ENCODE data around the gene BCORL1.

BCORL1 gene

DNA sequence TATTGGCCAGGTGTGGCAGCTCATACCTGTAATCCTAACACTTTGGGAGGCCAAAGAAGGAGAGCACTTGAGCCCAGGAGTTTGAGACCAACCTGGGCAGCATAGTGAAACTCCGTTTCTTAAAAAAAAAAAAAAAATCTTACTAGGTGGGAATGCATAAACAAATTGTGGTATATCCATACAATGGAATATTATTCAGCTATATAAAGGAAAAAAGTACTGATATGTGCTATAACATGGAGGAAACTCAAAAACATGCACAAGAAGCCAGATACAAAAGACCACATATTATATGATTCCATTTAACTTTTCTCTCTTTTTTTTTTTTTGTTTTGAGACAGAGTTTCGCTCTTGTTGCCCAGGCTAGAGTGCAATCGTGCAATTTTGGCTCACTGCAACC lies 13.5 kb upstream of the BCORL1 start:
- no peak for DNase-seq

DNA sequence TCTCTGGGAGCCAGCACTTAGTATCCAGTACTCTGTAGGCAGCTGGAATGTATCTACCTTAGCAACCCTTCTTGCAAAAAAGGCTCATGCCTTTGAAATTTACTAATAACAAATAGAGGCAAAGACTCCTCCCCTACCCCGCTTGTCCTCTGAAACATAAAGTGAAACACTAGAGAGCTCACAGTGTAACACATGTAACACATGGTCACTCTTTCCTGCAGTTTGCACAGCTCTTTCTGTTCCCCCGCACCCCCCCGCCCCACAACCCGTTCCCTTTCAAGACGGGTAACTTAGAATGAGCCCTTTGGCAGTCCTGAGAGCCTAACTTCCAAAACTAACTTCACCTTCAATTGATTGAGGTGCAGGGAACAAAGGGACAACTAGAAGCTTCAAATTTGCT lies 6.0 kb upstream of the BCORL1 start:
- no peak for DNase-seq

- no peak for DNase-seq
These were observed 3.1 kb upstream of the BCORL1 start for GRCh38 chrX:129979207-129979920.

GRCh38 chrX:129980001-129980401 lies 2.4 kb upstream of the BCORL1 start:
- DNase-seq: no peak

GRCh38 chrX:129980540-129981199 lies 1.8 kb upstream of the BCORL1 start:
- no peak for DNase-seq

DNA sequence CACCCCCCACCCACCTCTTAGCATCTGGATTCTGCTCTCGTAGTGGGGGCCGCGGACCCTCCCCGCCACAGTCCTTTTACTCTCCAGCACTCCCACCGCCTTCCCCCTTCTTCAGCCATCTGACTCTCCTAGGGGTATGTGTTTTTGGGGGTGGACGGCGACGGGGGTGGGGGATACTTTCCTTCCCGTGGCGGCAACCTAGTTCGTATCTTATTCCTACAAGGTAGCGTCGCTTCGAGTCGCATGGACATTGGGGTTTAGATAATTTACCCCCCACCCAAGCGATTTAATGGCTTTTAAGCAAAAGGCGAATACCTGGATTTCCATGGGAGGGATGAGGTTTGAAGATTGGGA lies 1.3 kb upstream of the BCORL1 start:
- no peak for DNase-seq

DNA sequence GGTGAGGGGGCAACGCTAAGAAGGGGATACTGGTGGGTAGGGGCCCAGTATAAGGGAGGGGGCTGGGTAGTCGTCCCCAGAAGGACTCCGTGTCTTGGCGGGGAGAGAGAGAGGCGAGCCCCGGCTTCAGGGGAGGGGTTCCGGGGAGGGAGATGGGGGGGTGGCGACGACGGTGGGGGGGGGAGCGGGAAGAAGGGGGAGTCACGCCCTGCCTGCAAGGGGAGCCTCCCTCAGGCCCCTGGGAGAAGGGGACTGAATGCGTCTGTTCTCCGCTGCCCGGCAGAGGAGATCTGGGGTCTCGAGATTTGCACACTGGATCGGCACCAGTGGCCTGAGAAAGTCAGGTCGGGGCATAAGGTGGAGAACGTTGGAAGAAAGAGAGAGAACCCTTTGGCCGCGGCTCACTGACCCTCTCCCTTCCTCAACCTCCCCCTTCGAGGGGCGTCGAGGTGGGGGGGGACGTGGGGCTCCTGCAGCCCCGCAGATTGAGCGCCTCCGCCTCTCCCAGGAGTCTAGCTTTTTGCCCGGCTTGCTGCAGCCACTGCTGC lies 609 bp upstream of the BCORL1 start:
- no peak for DNase-seq

DNA sequence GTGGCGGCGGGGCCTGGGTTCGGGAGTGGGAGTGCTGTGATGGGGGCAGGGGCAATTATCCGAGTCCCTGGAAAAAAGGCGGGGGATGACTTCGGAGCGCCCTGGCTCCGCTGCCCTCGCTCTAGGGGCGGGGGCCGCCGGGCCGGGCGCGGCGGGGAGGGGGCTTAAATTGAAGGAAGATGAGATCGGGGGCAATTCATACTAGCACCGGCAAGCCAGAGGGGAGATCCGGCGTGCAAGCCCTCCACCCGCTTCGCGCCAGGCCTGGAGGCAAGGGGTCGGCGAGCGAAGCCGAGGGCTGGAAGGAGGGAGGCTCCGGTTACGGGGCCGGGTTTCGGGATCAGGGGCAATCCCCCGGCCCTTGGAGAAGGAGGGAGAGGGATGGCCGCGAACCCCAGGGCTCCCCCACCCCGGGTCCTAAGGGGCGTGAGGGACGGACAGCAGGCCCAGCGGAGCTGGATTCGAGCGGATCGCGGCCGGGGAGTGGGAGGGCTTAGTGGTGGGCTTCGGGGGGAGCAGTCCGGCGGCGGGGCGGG lies 1.2 kb downstream of the BCORL1 start:
- DNase-seq: no peak

DNA sequence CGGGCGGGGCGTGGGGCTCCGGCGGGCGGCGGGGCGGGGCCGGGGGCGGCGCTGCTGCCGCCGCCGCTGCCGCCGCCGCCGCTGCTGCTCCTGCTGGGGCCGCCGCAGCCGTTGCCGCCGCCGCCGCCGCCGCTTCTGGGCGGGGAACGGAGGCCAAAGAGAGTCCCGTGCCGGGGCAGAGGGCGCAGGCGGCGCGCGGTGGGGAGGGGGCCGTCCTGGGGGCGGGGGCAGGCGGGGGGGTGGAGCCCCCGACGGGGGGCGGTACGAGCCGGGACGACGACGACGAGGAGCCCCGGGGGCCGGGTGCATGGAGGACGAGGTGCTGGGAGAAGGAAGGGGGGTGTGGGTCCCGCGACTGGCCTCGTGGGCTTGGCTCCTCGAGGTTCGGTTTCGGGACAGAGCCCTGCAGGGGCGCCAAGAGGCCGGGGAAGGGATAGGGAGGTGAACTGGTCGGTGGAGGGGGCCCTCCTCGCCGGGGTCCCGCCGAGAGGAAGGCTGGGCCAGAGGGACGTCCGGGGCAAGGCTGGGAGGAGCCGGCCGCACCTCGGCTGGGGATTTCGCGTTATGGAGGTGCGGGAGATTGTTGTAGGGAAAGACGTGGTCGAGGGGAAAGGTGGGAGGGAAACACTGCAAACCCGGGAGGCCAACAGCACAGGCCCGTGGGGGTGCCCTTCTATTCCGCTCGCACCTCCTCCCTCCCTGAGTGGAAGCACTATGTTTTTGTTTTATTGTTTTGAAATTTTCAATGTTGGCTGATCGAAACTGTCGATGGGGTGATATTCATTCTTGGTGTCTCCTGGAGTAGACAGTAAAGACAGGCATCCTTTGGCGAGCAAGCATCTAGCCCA lies 1.9 kb downstream of the BCORL1 start:
- DNase-seq: no peak

DNA sequence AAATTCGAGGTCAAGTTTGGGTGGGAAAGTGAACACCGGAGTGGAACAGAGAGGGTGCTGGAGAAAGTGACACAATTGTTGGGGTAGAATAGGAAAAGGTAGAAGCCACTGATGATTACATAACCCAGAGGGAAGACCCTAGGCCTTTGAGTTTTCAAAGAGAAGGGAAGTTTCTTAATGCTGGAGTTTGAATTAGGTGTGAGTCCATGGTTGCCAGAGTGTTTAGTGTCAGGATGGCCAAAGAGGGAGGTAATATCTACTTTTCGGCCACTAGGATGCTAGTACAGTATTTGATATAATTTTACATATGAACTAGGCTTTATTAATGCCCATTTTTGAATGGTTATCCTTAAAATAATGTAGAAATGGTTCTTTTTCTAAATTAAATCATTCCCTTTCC lies 5.4 kb downstream of the BCORL1 start:
- DNase-seq: no peak

GRCh38 chrX:129992181-129992580 lies 9.7 kb downstream of the BCORL1 start:
- no peak for DNase-seq

- DNase-seq: no peak
These were observed 13.7 kb downstream of the BCORL1 start for GRCh38 chrX:129996120-129996519.

DNA sequence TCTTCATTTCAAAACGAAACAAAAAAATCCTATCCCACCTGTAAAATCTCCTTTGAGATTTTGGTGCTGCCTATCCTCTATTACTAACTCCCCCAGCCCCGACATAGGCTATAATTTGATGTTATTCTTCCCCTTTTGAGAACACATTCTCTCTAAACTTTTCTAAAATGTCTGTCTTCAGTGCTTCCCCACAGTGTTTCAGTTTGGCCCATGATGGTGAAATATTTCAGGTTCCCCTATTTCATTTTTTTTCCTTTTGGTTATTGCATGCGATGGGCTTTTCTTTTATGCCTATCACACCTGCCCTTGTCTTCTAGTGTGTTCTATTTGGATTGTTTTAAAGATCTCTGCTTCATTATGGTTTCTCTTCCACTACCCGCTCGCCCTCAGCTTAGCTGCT lies 14.7 kb downstream of the BCORL1 start:
- DNase-seq: no peak

- DNase-seq: no peak
These were observed 15.6 kb downstream of the BCORL1 start for GRCh38 chrX:129998021-129998420.

GRCh38 chrX:130001893-130002292 lies 19.5 kb downstream of the BCORL1 start:
- no peak for DNase-seq

- no peak for DNase-seq
These were observed 20.1 kb downstream of the BCORL1 start for GRCh38 chrX:130002541-130002940.

DNA sequence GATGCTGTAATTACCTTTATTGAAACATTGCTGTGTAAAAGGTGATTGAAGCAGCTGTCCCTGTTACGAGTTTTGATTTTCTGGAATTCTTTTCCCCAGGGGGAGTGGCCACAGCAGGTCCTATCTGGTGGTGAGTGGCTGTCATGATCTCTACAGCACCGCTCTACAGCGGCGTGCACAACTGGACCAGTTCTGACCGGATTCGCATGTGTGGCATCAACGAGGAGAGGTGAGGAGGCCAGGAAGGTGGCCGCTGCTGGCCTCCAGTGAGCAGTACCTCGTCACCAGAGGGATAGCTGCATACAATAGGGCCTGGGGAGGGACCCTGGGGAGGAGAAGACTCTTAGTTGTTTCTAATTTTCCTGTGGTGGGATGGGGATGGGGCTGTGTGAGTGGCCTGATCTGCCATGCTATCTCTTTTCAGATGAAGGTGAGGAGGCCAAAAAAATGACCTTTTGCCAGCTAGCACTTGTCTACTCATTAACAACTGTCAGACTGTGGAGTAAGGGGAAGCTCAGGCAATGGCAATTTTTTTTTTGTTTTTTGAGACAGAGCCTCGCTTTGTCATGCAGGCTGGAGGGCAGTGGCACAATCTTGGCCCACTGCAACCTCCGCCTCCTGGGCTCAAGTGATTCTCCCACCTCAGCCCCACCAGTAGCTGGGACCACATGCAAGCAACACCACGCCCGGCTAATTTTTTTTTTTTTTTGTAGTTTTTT lies 22.8 kb downstream of the BCORL1 start:
- DNase-seq: no peak

GRCh38 chrX:130009658-130010223 lies 27.3 kb downstream of the BCORL1 start:
- DNase-seq: no peak

DNA sequence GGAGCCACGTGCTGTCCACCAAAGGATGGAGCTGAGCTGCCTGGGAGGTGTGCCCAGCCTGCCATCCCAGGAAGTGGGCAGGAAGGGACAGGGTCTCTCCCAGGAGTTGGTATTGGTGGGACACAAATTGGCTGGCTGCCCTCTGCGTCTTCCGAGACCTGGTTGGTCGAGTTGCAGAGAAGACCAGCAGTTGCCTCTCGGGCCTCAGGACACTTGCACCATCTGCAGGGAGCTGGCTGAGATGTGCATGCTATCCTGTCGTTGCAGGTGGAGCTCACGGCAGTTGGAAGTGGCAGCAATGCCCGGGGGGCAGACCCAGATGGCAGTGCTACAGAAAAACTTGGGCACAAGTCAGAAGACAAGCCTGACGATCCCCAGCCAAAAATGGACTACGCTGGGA lies 30.2 kb downstream of the BCORL1 start:
- DNase-seq: no peak

DNA sequence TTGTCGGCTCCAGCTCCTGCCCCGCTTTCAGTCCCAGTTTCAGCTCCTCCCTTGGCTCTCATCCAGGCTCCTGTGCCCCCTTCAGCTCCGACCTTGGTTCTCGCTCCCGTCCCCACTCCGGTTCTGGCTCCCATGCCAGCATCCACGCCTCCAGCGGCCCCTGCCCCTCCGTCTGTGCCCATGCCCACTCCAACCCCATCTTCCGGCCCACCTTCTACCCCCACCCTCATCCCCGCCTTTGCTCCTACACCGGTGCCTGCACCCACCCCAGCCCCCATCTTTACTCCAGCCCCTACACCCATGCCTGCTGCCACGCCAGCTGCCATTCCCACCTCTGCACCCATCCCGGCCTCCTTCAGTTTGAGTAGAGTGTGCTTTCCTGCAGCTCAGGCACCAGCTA lies 31.2 kb downstream of the BCORL1 start:
- no peak for DNase-seq

- no peak for DNase-seq
These were observed 31.9 kb downstream of the BCORL1 start for GRCh38 chrX:130014356-130014755.

DNA sequence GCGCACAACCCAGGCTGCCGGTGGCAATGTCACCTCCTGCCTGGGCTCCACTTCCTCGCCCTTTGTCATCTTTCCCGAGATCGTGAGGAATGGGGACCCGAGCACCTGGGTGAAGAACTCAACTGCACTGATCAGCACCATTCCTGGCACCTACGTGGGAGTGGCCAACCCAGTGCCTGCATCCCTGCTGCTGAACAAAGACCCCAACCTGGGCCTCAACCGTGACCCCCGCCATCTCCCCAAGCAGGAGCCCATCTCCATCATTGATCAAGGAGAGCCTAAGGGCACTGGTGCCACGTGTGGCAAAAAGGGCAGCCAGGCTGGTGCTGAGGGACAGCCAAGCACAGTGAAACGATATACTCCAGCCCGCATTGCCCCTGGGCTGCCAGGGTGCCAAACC lies 32.3 kb downstream of the BCORL1 start:
- DNase-seq: no peak

Data from DMS79 (cell line).